Measurements from ENCODE around the gene MLLT3. TPM values are rescaled to one million over a fixed set of nuclear protein-coding genes. Genes with fewer than 3 reads are reported as not detected.
A peak's percentile ranks its signal among the peaks of the same experiment; 100 is the strongest.

MLLT3 gene
- total RNA-seq, 1 experiment from 2014 or later = 7.0 TPM

GRCh38 chr9:20303996-20304395 is 318.3 kb downstream of the MLLT3 start:
- ATAC-seq (peak; percentile 19), DNase-seq (ENCODE audit: low spot score) (no peak)
- Mint-ChIP-seq H3K27me3 (ENCODE audit: low read depth) (peaks cover 5% of the 10 kb centered on the region; the same call in 1 of the 2 replicates), H3K4me3 (peak overlapping the region; percentile 58), H3K9me3 (no peaks in the 10 kb centered on the region), H3K36me3 (peaks cover 3% of the 10 kb centered on the region; the same call in 1 of the 2 replicates), H3K27ac (peak overlapping the region; percentile 28; the same call in 1 of the 2 replicates), H3K4me1 (peaks cover 91% of the 10 kb centered on the region)
- ChIA-PET CTCF (interaction anchor here (0.5 to 1.1 kb wide), 4 partner anchors 24 to 1129 kb away, joined by 3 to 5 read pairs (median 4); no protein-coding TSS in a partner anchor), POLR2A (no interaction called here)
- TF ChIP-seq ZNF532 (CRISPR knock-in tag; IDR thresholded peaks at IDR 0.05; ENCODE audit: borderline replicate concordance) = no peak
- TF ChIP-seq ERG (CRISPR knock-in tag; IDR thresholded peaks at IDR 0.05) = no peak
- no peak for TF ChIP-seq ZBTB43 (CRISPR knock-in tag; IDR thresholded peaks at IDR 0.05)
- no peak for TF ChIP-seq NR1H2 (CRISPR knock-in tag; IDR thresholded peaks at IDR 0.05)
- TF ChIP-seq TEAD1 (CRISPR knock-in tag; IDR thresholded peaks at IDR 0.05) = no peak
- no peak for TF ChIP-seq USF1 (CRISPR knock-in tag; IDR thresholded peaks at IDR 0.05)
- no peak for TF ChIP-seq ARID4B (CRISPR knock-in tag; IDR thresholded peaks at IDR 0.05; ENCODE audit: borderline replicate concordance)
- no peak for TF ChIP-seq ATF6 (CRISPR knock-in tag; IDR thresholded peaks at IDR 0.05)
- no peak for TF ChIP-seq E2F4 (CRISPR knock-in tag; IDR thresholded peaks at IDR 0.05; ENCODE audit: borderline replicate concordance, low read depth)
